Panc1 (cell line): ENCODE results near the gene PRTFDC1.

Experiments
- CTCF ChIP-seq: fragments of 450-650 bp; IDR thresholded peaks from 2 replicates; pipeline ENCODE4 v1.5.1; 2017; ENCODE audit warnings: mild to moderate bottlenecking
- SIN3A ChIP-seq: IDR thresholded peaks from 2 replicates; pipeline ENCODE4 v1.6.1; 2012; ENCODE audit warnings: low read depth, mild to moderate bottlenecking, low read length, moderate library complexity, borderline replicate concordance; ENCODE audit not compliant: insufficient read depth

DNA sequence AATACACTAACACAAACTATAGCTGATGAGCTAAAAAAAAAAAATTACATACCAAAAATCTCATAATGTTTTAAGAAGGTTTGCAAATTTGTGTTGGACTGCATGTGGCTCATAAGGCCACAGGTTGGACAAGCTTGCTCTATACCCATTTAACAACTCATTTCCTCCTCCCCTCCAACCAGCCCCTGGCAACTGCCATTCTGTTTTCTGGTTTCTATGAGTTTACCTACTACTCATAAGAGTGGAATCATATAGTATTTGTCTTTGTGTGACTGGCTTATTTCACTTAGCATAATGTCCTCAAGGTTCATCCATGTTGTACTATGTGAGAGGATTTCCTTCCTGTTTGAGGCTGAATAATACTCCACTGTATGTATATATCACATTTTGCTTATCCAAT is 128.3 kb downstream of the PRTFDC1 start:
- TF ChIP-seq CTCF (no peak), SIN3A (no peak)
